Activated CD8-positive, alpha-beta memory T cell treated with anti-CD3 and anti-CD28 coated beads, Interleukin-2, amount 50 U/mL, for 24 hours (primary cell): ENCODE data around the gene VASH2.
"Not testable (repeated sequence)": the region's sequence is repeated elsewhere in the genome, so short reads cannot be mapped to it uniquely, and the experiment has no call there.

ENCODE experiments used
- DNase-seq: peaks from one replicate; pipeline ENCODE4 v3.0.0-alpha.2; 2020; ENCODE audit errors: extremely low read depth

VASH2 gene

GRCh38 chr1:212957546-212957945, 7.2 kb downstream of the VASH2 start:
- DNase-seq: no peak

GRCh38 chr1:212958175-212958574, 7.8 kb downstream of the VASH2 start:
- no peak for DNase-seq

DNA sequence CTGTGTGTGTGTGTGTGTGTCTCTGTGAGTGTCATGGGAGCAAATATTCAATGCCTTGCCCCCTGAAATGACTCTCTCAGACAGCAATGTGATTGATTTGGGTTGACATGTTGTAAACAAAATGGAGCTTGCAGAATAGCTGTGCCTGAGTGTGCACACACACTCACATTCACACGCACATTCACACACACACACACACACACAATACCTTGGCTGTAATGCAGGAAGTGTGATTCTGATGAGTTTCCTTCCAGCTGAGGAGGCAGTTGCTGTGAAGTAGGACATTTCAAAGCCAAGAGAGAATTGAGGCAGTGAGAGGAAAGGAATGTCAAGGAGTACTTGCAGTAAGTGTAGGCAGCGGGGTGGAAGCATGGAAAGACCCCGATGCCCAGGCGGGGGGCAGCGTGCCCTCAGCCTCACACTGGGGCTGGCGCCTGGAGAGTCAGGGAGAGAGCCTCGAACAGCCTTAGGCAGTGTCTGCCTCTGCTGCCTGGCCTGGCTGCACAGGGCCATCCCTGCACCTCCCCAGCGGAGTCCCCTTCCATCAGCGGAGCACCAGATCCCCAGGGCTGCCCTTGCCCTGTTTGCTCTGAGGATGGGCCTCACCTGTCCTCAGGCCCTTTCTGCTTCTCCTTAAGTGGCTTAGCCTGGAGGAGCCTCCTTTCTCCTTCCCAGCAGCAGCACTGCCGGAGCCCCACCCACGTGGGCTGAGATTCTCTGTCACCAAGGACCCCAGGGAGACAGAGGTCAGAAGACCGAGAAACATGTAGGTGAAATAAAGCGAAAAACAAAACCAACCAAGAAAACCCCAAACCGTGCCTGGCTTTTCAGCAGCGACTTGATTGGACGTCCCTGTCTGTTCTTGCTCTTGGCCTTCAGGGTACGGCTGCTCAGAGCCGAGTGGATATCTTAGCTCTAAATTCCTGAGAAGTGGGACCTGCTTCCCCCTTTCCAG, 9.2 kb downstream of the VASH2 start:
- no peak for DNase-seq

- DNase-seq: no peak
Observed at GRCh38 chr1:212960932-212961331, 10.6 kb downstream of the VASH2 start.

DNA sequence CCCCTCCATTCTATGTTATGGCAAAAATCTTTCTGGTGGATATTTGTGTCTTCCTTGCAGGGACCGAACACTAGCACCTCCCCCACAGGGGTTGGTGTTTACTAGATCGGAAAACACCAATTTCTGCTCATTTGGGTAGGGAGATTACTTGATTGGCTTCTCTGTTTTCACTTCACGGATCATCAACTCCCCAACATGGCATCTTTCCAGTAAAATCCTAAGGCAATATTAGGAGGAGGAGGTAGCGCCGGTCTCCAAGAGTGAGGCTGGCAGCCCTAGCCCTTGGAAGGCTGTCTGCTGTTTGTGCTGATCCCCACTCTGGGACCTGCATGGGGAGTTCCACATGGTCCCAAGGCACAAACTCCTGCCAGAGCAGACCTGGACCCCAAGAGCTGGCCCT, 12.2 kb downstream of the VASH2 start:
- DNase-seq: no peak

- no peak for DNase-seq
Observed at GRCh38 chr1:212964102-212964501, 13.8 kb downstream of the VASH2 start.

GRCh38 chr1:212964993-212965392, 14.7 kb downstream of the VASH2 start:
- not testable (repeated sequence) for DNase-seq

GRCh38 chr1:212966616-212967015, 16.3 kb downstream of the VASH2 start:
- DNase-seq: no peak

GRCh38 chr1:212967801-212968200, 17.5 kb downstream of the VASH2 start:
- DNase-seq: no peak

DNA sequence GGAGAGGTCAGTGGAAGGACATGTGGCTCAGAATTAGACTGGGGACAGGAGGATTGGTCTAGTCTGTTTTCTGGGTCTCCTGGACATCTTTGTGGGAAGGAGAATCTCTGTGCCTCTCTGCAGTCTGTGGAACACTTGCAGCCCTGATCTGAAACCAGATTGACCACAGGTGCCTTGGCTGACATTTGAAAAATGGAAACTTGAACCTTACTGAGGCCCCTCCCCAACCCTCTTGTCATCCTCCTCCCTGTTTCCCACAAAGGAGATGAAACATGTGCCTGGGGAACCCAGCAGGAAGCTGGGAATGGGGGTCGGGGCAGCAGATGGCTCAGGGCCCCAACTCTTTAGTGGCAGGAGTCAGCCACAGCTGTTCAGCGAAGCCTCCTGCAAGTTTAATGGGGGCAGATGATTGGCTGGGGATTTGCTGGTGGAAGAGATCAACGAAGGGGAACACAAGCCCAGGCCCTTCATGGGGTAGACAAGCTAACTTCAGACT, 18.1 kb downstream of the VASH2 start:
- DNase-seq: no peak

DNA sequence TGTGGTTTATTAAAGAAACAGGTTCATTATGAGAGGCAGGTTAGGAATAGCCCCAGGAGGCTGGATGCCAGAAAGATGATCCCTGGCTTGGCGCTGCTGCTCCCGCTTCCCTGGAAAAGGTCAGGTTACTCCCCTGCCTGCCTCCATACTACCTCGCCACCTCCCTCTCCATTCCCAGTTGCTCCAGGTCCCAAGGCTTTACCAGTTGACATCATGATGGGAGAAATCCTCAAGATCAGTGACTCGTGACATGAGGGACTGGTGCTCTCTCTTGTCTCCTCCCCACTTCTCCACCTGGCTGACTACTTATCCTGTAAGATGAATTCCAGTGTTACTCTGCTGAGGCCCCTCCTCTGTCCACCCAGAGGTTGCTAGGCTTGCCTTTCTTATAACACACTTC, 19.7 kb downstream of the VASH2 start:
- DNase-seq: no peak

- DNase-seq: no peak
Observed at GRCh38 chr1:212971312-212971711, 21.0 kb downstream of the VASH2 start.

GRCh38 chr1:212973426-212973825, 23.1 kb downstream of the VASH2 start:
- DNase-seq: no peak

GRCh38 chr1:212973899-212974298, 23.6 kb downstream of the VASH2 start:
- no peak for DNase-seq

DNA sequence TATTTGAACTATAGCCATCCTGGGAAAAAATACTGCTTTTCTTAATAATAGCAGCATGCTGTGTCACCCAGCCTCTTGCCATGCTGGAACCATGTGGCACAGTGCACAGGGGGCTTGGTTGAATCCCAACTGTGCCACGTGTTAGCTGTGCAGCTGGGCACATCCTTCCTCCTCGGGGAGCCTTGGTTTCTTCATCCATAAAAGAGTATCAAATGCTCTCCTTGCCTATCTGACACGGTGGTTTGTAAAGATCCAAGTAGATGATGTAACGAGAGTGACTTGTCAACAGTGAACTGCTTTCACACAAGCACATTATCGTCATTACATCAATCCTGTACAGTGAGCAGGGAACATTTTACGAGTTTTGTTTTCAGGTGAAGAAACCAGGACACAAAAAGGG, 24.4 kb downstream of the VASH2 start:
- no peak for DNase-seq

GRCh38 chr1:212975111-212975918, 25.0 kb downstream of the VASH2 start:
- DNase-seq: no peak

- no peak for DNase-seq
Observed at GRCh38 chr1:212976586-212976985, 26.2 kb downstream of the VASH2 start.

DNA sequence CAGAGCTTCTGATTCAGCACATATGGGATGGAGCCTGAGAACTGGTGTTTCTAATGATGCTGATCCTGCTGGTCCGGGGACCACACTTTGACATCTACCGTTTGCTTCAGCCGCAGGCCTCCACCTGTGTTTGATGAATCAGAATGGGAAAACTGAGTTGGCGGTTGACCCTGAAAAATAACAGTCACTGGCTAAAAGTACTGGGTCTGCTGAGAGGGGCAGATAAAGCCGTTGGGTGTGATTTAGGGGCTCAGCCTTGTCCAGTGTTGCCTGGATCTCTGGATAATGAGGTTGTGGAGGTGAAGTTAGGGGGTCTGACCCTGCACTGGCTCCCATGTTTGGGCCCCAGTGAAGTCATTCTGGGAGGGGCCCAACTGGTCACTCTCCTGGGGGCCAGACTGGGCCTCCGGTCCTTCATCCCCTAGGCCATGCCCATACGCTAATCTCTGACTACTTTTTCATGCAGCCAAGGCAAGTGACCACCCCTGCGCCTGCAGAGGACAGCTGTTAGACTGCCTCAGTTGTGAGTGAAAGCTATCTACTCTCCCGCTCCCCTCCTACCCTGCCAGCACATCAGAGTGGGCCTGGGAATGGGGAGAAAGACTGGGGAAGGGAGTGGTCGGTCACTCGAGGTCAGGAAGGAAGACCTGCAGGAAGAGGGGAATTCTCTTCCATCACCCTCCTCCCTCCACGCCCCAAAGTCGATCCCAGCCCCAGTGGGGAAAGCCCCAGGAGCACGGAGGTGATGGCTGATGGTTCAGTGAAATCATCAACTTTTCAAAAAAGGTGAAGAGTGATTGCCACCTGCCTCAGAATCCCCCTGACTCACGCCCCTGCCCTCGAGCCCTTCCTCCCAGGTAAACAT, 27.7 kb downstream of the VASH2 start:
- DNase-seq: no peak

GRCh38 chr1:212979340-212980122, 29.2 kb downstream of the VASH2 start:
- no peak for DNase-seq

GRCh38 chr1:212980123-212980785, 29.9 kb downstream of the VASH2 start:
- no peak for DNase-seq
